PC-9 (cell line): ENCODE measurements around the gene DNAH9.

Experiments used
- EZH2 ChIP-seq: fragments of 200-600 bp; sonication (generic); IDR thresholded peaks from 2 replicates; pipeline ENCODE4 v1.8.0; 2017; ENCODE audit warnings: antibody characterized with exemption, low read depth
- TF ChIP-seq, protein P1 (sequence below): fragments of 200-600 bp; sonication (generic); conservative IDR thresholded peaks from 2 replicates; pipeline ENCODE4 v1.6.1; 2017; ENCODE audit warnings: mixed run types, antibody characterized with exemption, mild to moderate bottlenecking, moderate library complexity

DNA sequence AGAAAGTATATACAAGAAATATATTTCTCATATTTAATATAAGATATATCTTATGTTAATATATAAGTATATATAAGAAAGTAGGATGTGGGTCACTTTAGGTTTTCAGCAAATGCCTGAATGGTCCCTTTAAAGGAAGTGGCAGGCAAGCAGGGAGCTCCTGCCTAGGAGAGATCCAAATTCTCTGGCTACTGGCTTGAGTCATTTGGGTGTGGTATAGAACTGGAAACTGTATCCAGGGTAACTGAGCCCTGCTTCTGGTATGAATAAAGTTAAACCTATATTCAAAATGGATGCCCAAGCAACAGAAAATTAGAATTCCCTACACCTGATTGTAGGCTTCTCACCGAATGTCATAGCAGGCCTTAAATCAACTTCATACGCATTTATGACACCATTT lies 254.6 kb downstream of the DNAH9 start:
- TF ChIP-seq EZH2: no peak
- TF ChIP-seq, protein P1, sequence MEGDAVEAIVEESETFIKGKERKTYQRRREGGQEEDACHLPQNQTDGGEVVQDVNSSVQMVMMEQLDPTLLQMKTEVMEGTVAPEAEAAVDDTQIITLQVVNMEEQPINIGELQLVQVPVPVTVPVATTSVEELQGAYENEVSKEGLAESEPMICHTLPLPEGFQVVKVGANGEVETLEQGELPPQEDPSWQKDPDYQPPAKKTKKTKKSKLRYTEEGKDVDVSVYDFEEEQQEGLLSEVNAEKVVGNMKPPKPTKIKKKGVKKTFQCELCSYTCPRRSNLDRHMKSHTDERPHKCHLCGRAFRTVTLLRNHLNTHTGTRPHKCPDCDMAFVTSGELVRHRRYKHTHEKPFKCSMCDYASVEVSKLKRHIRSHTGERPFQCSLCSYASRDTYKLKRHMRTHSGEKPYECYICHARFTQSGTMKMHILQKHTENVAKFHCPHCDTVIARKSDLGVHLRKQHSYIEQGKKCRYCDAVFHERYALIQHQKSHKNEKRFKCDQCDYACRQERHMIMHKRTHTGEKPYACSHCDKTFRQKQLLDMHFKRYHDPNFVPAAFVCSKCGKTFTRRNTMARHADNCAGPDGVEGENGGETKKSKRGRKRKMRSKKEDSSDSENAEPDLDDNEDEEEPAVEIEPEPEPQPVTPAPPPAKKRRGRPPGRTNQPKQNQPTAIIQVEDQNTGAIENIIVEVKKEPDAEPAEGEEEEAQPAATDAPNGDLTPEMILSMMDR: no peak
